Loucy (cell line): ENCODE data around the gene SLC10A3.

Experiments
- EZH2phosphoT487 ChIP-seq: fragments of 200-600 bp; IDR thresholded peaks from 2 replicates; pipeline ENCODE4 v1.6.1; 2018; ENCODE audit warnings: antibody characterized with exemption, mild to moderate bottlenecking, moderate library complexity, borderline replicate concordance
- TF ChIP-seq, protein P1 (sequence below): fragments of 200-600 bp; sonication (generic); conservative IDR thresholded peaks from 2 replicates; pipeline ENCODE4 v1.5.1; 2014; ENCODE audit warnings: mild to moderate bottlenecking, antibody characterized with exemption, low read length

DNA sequence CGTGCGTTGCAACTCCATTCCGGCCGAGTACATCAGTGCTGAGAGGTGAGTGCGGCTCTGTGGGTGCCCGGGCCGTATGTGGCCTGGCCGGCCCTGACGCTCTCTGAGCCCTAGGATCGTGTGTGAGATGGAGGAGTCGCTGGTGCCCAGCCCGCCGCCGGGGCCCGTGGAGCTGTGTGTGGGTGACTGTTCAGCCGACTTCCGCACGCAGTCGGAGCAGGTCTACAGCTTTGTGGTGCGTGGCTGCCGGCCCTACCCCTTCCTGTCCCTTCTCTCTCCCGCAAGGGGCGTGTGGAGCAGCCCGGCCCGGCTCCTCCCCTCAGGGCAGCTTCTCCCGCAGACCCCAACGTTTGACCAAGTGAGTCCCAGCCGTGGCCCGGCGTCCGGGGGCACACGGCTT, 24.4 kb downstream of the SLC10A3 start:
- TF ChIP-seq, protein P1, sequence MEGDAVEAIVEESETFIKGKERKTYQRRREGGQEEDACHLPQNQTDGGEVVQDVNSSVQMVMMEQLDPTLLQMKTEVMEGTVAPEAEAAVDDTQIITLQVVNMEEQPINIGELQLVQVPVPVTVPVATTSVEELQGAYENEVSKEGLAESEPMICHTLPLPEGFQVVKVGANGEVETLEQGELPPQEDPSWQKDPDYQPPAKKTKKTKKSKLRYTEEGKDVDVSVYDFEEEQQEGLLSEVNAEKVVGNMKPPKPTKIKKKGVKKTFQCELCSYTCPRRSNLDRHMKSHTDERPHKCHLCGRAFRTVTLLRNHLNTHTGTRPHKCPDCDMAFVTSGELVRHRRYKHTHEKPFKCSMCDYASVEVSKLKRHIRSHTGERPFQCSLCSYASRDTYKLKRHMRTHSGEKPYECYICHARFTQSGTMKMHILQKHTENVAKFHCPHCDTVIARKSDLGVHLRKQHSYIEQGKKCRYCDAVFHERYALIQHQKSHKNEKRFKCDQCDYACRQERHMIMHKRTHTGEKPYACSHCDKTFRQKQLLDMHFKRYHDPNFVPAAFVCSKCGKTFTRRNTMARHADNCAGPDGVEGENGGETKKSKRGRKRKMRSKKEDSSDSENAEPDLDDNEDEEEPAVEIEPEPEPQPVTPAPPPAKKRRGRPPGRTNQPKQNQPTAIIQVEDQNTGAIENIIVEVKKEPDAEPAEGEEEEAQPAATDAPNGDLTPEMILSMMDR: no peak
- TF ChIP-seq EZH2phosphoT487: no peak
